ENCODE data around the gene MROH2A.

GRCh38 chr2:233871432-233871831, 93.3 kb downstream of the MROH2A start:
- TF ChIP-seq POLR2AphosphoS5 (IDR thresholded peaks at IDR 0.05; ENCODE audit: low read depth, low read length) (no peak), TAF1 (IDR thresholded peaks at IDR 0.05; ENCODE audit: borderline replicate concordance, insufficient read depth, low read length) (no peak)
